Mucosa of descending colon (tissue), 3 donors: ENCODE data around the gene TTLL8. TPM values are rescaled to one million over a fixed set of nuclear protein-coding genes. Genes with fewer than 3 reads are reported as not detected.

Experiments
- ATAC-seq: fragments of 200-7000 bp; cut with Tn5 transposase; one replicate; pipeline ENCODE4 v1.9.1; 2020; ENCODE audit warnings: mild to moderate bottlenecking, moderate library complexity
- DNase-seq, 3 donors: peaks; one replicate each; pipeline ENCODE4 v3.0.0-alpha.2; 2020
- H3K36me3 ChIP-seq: fragments of 200-600 bp; one replicate; pipeline ENCODE4 v1.8.0; 2021; ENCODE audit warnings: low read depth, mild to moderate bottlenecking
- H3K4me1 ChIP-seq: fragments of 200-600 bp; one replicate; pipeline ENCODE4 v1.8.0; 2021; ENCODE audit warnings: low read depth, mild to moderate bottlenecking
- H3K4me3 ChIP-seq: fragments of 200-600 bp; one replicate; pipeline ENCODE4 v1.8.0; 2021; ENCODE audit warnings: mild to moderate bottlenecking
- H3K9me3 ChIP-seq: fragments of 200-600 bp; one replicate; pipeline ENCODE4 v1.8.0; 2021; ENCODE audit warnings: mild to moderate bottlenecking
- intact Hi-C, 2 donors: fragments of 100-400 bp; cut with DNase I in 1 of 2; cut with micrococcal nuclease in 1 of 2; formaldehyde crosslinking; loops; one replicate each; pipeline versions ENCODE4 v1.11.0 to v1.11.1; 2022; cut with DNase I, micrococcal nuclease
- total RNA-seq, 3 donors: library from RNA; stranded (reverse); fragmentation: NEBNext Ultra II Directional in 2 of 3; extraction: Animal tissue kit (Norgen Biotek cat#: 25700) in 2 of 3; gene quantifications; one replicate each; pipeline versions ENCODE4 v1.2.1 to v1.2.4, GENCODE V29; 2021 to 2023
- TF ChIP-seq, protein P1 (sequence below): fragments of 200-600 bp; IDR thresholded peaks from one replicate; pipeline ENCODE4 v1.8.0; 2022; ENCODE audit warnings: antibody characterized with exemption, mild to moderate bottlenecking
- donor health status: DM: no; HTN: no; CAD: no; lungs with moderate emphysema.
- donor health status: DM: no; HTN: no; CAD: no.
- donor health status: DM: no; HTN: yes; CAD: no.

TTLL8 gene
- total RNA-seq, 3 donors from 2014 or later: not detected

DNA sequence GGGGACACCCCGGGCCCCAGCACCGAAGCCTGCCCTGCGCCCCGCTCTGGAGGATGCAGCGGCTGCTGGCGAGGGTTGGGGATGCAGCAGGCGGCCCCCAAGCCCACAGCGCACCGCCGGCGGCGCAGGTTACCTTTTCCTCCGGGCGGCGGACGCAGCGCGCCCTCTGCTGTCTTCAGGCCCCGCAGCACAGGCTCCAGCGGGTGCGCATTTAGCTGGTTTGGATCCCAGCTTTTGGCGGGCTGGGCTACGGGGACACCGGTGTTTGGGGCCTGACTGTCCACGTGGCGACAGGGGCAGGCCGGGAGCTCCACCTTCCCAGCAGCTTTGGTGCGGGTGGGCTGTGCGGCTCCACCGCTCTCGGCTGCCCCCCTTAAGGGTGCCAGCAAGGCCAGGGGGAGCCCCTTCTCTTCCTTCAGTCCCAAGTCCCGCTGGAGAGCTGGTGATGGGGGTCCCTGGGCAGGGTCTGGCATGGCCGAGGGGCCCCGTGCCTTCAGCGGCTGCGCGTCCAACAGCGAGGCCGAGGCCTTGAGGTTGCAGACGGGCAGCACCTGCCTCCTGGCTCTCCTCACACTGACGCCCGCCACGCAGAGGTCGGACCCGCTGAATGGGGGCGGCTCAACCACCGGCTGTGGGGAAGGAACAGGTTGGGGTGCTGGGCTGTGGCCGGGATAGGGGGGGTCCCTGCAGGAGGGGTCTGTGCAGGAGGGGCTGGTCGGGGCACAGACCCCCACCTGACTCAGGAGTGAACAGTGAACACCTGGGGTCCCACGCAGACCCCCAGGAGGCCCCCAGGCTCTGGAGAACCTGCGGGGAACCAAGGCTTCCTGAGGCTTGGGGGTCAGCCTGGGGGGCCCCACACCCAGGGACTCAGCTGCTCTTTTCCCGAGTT lies 27.6 kb downstream of the TTLL8 start:
- peak; percentile 97 for ATAC-seq
- Histone ChIP-seq H3K4me3 (no peak overlapping the region), H3K9me3 (no peaks in the 10 kb centered on the region), H3K4me1 (no peaks in the 10 kb centered on the region), H3K36me3 (no peaks in the 10 kb centered on the region)
- peak; percentile 79 to 81 (median 80) for DNase-seq
- TF ChIP-seq, protein P1, sequence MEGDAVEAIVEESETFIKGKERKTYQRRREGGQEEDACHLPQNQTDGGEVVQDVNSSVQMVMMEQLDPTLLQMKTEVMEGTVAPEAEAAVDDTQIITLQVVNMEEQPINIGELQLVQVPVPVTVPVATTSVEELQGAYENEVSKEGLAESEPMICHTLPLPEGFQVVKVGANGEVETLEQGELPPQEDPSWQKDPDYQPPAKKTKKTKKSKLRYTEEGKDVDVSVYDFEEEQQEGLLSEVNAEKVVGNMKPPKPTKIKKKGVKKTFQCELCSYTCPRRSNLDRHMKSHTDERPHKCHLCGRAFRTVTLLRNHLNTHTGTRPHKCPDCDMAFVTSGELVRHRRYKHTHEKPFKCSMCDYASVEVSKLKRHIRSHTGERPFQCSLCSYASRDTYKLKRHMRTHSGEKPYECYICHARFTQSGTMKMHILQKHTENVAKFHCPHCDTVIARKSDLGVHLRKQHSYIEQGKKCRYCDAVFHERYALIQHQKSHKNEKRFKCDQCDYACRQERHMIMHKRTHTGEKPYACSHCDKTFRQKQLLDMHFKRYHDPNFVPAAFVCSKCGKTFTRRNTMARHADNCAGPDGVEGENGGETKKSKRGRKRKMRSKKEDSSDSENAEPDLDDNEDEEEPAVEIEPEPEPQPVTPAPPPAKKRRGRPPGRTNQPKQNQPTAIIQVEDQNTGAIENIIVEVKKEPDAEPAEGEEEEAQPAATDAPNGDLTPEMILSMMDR: peak; percentile 78
- intact Hi-C loops: loop anchor here (2.0 to 10.0 kb wide), 3 partner anchors 100 to 266 kb away; no protein-coding TSS in a partner anchor

DNA sequence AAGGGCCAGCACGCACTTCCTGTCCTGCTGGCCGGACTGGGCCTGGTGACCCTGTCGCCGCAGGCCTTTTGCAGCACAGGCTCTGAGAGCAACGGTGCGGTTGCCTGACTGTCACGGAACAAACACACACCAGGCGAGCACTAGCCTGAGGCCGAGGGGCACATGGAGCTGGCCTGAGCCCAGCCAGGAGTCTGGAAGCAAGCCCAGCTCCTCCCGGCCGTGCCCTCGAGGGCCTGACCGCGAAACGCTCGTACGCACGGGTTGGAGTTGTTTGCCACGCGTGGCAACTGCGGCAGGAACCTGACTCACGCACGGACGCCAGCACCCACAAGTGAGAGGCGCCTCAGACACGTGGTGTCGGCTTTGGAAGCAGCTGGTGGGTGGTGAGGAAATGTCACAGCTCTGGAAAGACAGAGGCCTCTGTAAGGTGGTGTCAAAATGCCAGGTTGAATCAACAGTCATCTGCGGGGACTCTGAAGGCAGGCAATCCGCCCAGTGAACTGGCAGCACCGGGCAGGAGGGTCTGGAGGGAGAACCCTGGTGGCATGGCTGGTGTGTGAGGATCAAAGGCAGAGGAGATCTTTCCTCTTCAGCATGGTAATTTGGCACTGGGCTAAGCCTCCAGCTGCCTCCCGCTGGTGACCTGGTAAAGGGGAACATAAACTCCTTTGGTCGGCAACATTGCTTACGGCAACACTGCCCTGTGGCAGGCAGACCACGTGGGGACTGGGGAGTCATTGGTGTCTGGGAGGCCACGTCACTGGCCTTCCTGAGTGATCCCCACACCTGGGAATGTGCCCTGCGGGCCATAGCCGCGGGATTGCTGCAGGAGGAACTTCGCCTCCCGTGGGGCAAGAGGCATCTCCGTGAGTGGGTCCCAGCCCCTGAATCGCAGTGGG lies 30.2 kb downstream of the TTLL8 start:
- DNase-seq: peak in 1 of 3 donors; percentile 54
- intact Hi-C loops: no loop called here
- H3K36me3 ChIP-seq: no peaks in the 10 kb centered on the region
- ATAC-seq: no peak
- no peaks in the 10 kb centered on the region for H3K4me1 ChIP-seq
- no peak overlapping the region for H3K4me3 ChIP-seq
- TF ChIP-seq, protein P1: no peak
- no peaks in the 10 kb centered on the region for H3K9me3 ChIP-seq

DNA sequence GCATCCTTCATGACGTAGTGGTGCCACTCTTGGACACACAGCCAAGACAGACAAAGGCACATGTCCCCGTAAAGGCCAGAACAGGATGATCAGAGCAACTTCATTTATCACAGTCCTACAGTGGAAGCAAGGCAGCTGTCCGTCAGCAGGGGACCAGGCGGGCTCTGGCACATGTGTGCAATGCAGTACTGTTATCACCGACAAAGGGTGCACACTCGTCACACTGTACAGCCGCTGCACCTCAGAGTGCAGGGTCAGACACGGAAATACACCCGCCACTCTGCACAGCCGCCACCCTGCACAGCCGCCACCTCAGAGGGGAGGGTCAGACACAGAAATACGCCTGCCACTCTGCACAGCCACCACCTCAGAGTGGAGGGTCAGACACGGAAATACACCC lies 32.1 kb downstream of the TTLL8 start:
- TF ChIP-seq, protein P1: no peak
- H3K36me3 ChIP-seq: no peaks in the 10 kb centered on the region
- intact Hi-C loops: no loop called here

DNA sequence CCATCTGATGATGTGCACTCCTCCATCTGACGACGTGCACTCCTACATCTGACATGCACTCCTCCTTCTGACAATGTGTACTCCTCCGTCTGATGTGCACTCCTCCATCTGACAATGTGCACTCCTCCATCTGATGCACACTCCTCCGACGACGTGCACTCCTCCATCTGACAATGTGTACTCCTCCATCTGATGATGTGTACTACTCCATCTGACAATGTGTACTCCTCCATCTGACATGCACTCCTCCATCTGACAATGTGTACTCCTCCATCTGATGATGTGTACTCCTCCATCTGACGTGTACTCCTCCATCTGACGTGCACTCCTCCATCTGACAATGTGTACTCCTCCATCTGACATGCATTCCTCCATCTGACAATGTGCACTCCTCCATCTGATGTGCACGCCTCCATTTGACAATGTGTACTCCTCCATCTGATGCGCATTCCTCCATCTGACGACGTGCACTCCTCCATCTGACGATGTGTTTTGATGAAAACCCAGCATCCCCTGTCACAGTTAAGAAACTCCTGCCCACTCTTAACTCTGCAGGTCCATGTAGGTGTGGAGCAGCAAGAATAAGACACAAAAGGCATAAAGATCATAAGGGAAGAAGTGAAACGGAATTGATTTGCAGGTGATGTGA lies 35.8 kb downstream of the TTLL8 start:
- no peaks in the 10 kb centered on the region for H3K36me3 ChIP-seq
- H3K9me3 ChIP-seq: no peaks in the 10 kb centered on the region
- no peak for DNase-seq
- no peaks in the 10 kb centered on the region for H3K4me1 ChIP-seq
- TF ChIP-seq, protein P1: no peak
- no peak for ATAC-seq
- intact Hi-C loops: no loop called here
- H3K4me3 ChIP-seq: no peak overlapping the region

More for the DNA sequence above, 32.1 kb downstream of the TTLL8 start:
- ATAC-seq (no peak), DNase-seq (no peak)
- Histone ChIP-seq H3K4me1 (no peaks in the 10 kb centered on the region), H3K9me3 (no peaks in the 10 kb centered on the region), H3K4me3 (no peak overlapping the region)

DNA sequence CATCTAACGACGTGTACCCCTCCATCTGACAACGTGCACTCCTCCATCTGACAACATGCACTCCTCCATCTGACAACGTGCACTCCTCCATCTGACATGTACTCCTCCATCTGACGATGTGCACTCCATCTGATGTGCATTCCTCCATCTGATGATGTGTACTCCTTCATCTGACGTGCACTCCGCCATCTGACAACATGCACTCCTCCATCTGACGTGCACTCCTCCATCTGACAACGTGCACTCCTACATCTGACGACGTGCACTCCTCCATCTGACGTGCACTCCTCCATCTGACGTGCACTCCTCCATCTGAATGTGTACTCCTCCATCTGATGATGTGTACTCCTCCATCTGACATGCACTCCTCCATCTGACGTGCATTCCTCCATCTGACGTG lies 37.5 kb downstream of the TTLL8 start:
- Histone ChIP-seq H3K4me1 (no peaks in the 10 kb centered on the region), H3K9me3 (no peaks in the 10 kb centered on the region), H3K36me3 (no peaks in the 10 kb centered on the region), H3K4me3 (no peak overlapping the region)
- ATAC-seq (no peak), DNase-seq (no peak)
- intact Hi-C loops: no loop called here
- TF ChIP-seq, protein P1: no peak
